ENCODE data around the gene HECTD4.

HECTD4 gene

GRCh38 chr12:112208301-112208910 is 173.8 kb downstream of the HECTD4 start:
- no peak for DNase-seq (ENCODE audit: low read depth in 2 of 2)

- no peak for DNase-seq (ENCODE audit: low read depth in 2 of 2)
These were observed 174.8 kb downstream of the HECTD4 start for GRCh38 chr12:112207397-112207924.

- no peak for DNase-seq (ENCODE audit: low read depth in 2 of 2)
These were observed 175.3 kb downstream of the HECTD4 start for GRCh38 chr12:112206944-112207343.

GRCh38 chr12:112199136-112199535 is 183.1 kb downstream of the HECTD4 start:
- DNase-seq (ENCODE audit: low read depth in 2 of 2), result no peak

GRCh38 chr12:112198120-112198733 is 184.0 kb downstream of the HECTD4 start:
- DNase-seq (ENCODE audit: low read depth in 2 of 2), result peak in 1 of 2 experiments; percentile 10

- DNase-seq (ENCODE audit: low read depth in 2 of 2), result no peak
These were observed 185.9 kb downstream of the HECTD4 start for GRCh38 chr12:112196196-112196875.

GRCh38 chr12:112194601-112195247 is 187.5 kb downstream of the HECTD4 start:
- no peak for DNase-seq (ENCODE audit: low read depth in 2 of 2)

GRCh38 chr12:112192475-112192874 is 189.8 kb downstream of the HECTD4 start:
- no peak for DNase-seq (ENCODE audit: low read depth in 2 of 2)

- DNase-seq (ENCODE audit: low read depth in 2 of 2), result no peak
These were observed 190.3 kb downstream of the HECTD4 start for GRCh38 chr12:112191840-112192321.

- DNase-seq (ENCODE audit: low read depth in 2 of 2), result no peak
These were observed 191.0 kb downstream of the HECTD4 start for GRCh38 chr12:112191201-112191600.

- DNase-seq (ENCODE audit: low read depth in 2 of 2), result no peak
These were observed 191.8 kb downstream of the HECTD4 start for GRCh38 chr12:112190231-112191025.

- DNase-seq (ENCODE audit: low read depth in 2 of 2), result no peak
These were observed 194.0 kb downstream of the HECTD4 start for GRCh38 chr12:112188130-112188830.

- DNase-seq (ENCODE audit: low read depth in 2 of 2), result no peak
These were observed 196.9 kb downstream of the HECTD4 start for GRCh38 chr12:112185093-112185923.

GRCh38 chr12:112184056-112184887 is 198.0 kb downstream of the HECTD4 start:
- no peak for DNase-seq (ENCODE audit: low read depth in 2 of 2)

- DNase-seq (ENCODE audit: low read depth in 2 of 2), result no peak
These were observed 198.8 kb downstream of the HECTD4 start for GRCh38 chr12:112183141-112184021.

- DNase-seq (ENCODE audit: low read depth in 2 of 2), result no peak
These were observed 199.7 kb downstream of the HECTD4 start for GRCh38 chr12:112182499-112182898.

- no peak for DNase-seq (ENCODE audit: low read depth in 2 of 2)
These were observed 201.8 kb downstream of the HECTD4 start for GRCh38 chr12:112180422-112180821.

GRCh38 chr12:112179916-112180315 is 202.3 kb downstream of the HECTD4 start:
- DNase-seq (ENCODE audit: low read depth in 2 of 2), result no peak
